PFSK-1 (cell line): ENCODE results near the gene SORCS3.

ENCODE experiments used
- FOXP2 ChIP-seq: optimal IDR thresholded peaks from 2 replicates; pipeline ENCODE3; 2011; ENCODE audit warnings: borderline replicate concordance, control low read depth, inconsistent platforms; ENCODE audit not compliant: insufficient read depth; ENCODE audit errors: extremely low read length, extremely low read depth
- POLR2AphosphoS5 ChIP-seq: IDR thresholded peaks from 2 replicates; pipeline ENCODE4 v1.6.1; 2012; ENCODE audit warnings: low read depth, mild to moderate bottlenecking, control low read depth, low read length, moderate library complexity
- REST ChIP-seq, 2 experiments: IDR thresholded peaks; 2 replicates each; pipeline versions ENCODE4 v1.6.1 to v1.8.0; 2011 to 2012; ENCODE audit warnings: low read depth in 2 of 2, low read length in 2 of 2, control low read depth in 1 of 2, inconsistent platforms in 1 of 2, mild to moderate bottlenecking in 1 of 2, moderate library complexity in 1 of 2; ENCODE audit not compliant: insufficient read depth in 1 of 2
- TAF1 ChIP-seq: IDR thresholded peaks from 2 replicates; pipeline ENCODE4 v1.6.1; 2012; ENCODE audit warnings: low read length, control low read depth, borderline replicate concordance; ENCODE audit not compliant: insufficient read depth

DNA sequence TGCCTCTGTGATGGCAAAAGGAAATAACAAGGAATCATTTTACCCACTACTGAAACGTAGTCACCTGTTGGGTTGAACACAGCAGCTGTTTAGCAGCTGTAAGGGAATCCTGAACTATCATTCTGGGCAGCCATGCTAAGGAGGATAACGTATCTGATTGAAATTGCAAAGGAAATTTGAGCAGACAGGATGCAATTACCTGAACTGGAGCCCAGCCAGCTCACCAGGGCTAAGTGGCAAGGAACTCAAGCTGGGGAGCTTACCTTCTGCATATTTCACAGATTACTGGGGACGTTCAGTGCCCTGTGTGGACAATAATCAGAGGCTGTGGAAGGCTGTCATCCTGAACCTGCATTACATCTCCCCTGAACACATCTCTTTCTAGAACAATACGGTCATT lies 650.5 kb downstream of the SORCS3 start:
- TF ChIP-seq POLR2AphosphoS5 (no peak), REST (IDR thresholded peaks at IDR 0.05; ENCODE audit: insufficient read depth in 1 of 2, low read depth in 2 of 2, low read length in 2 of 2) (no peak), TAF1 (no peak), FOXP2 (no peak)
